HUES6 (cell line): Measurements from ENCODE around the gene RELCH.

Experiments
- H3K27ac ChIP-seq: 2 replicates; pipeline ENCODE4 v1.7.0; 2013; ENCODE audit warnings: low read depth, mild to moderate bottlenecking, low read length, inconsistent platforms
- H3K27me3 ChIP-seq: 2 replicates; pipeline ENCODE4 v1.6.1; 2013; ENCODE audit warnings: low read length; ENCODE audit not compliant: control insufficient read depth, insufficient read depth
- H3K36me3 ChIP-seq: 2 replicates; pipeline ENCODE4 v1.6.1; 2013; ENCODE audit warnings: low read length; ENCODE audit not compliant: control insufficient read depth, insufficient read depth
- H3K4me1 ChIP-seq: 2 replicates; pipeline ENCODE4 v1.6.1; 2013; ENCODE audit warnings: low read length; ENCODE audit not compliant: control insufficient read depth, insufficient read depth
- H3K4me3 ChIP-seq: 2 replicates; pipeline ENCODE4 v1.5.1; 2013; ENCODE audit warnings: low read depth, low read length
- H3K9ac ChIP-seq: one replicate; pipeline ENCODE4 v1.6.1; 2013; ENCODE audit warnings: mild to moderate bottlenecking, low read length
- H3K9me3 ChIP-seq: 2 replicates; pipeline ENCODE4 v1.6.1; 2013; ENCODE audit warnings: low read depth, low read length; ENCODE audit not compliant: control insufficient read depth, insufficient read depth

RELCH gene

GRCh38 chr18:62211325-62211828, 24.3 kb downstream of the RELCH start:
- H3K4me3 ChIP-seq = no peak overlapping the region
- peaks cover 23% of the 10 kb centered on the region for H3K36me3 ChIP-seq
- H3K27ac ChIP-seq = no peak overlapping the region
- H3K9me3 ChIP-seq = no peaks in the 10 kb centered on the region; the same call in 1 of the 2 replicates
- no peaks in the 10 kb centered on the region for H3K27me3 ChIP-seq
- no peak overlapping the region for H3K9ac ChIP-seq
- no peaks in the 10 kb centered on the region for H3K4me1 ChIP-seq

GRCh38 chr18:62214790-62215189, 27.7 kb downstream of the RELCH start:
- no peaks in the 10 kb centered on the region for H3K27me3 ChIP-seq
- H3K4me1 ChIP-seq = no peaks in the 10 kb centered on the region
- H3K9ac ChIP-seq = no peak overlapping the region
- H3K36me3 ChIP-seq = peaks cover 25% of the 10 kb centered on the region
- H3K27ac ChIP-seq = no peak overlapping the region
- no peak overlapping the region for H3K4me3 ChIP-seq
- H3K9me3 ChIP-seq = no peaks in the 10 kb centered on the region; the same call in 1 of the 2 replicates

DNA sequence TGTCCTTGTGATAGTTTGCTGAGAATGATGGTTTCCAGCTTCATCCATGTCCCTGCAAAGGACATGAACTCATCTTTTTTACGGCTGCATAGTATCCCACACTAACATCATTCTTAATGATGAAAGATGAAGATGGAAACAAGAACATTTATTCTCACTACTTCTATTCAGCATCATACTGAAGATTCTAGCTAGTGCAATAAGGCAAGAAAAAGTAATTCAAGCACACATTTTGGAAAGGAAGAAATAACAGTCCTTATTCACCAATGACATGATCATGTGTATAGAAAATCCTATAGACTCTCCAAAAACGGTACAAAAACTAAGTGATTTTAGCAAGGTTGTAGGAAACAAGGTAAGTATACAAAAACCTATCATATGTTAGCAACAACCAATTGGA, 37.2 kb downstream of the RELCH start:
- no peaks in the 10 kb centered on the region for H3K27me3 ChIP-seq
- no peak overlapping the region for H3K27ac ChIP-seq
- peaks cover 54% of the 10 kb centered on the region for H3K36me3 ChIP-seq
- peaks cover 5% of the 10 kb centered on the region; the same call in 1 of the 2 replicates for H3K9me3 ChIP-seq
- no peak overlapping the region for H3K4me3 ChIP-seq
- H3K4me1 ChIP-seq = no peaks in the 10 kb centered on the region
- no peak overlapping the region for H3K9ac ChIP-seq

- no peak overlapping the region for H3K27ac ChIP-seq
- H3K9ac ChIP-seq = no peak overlapping the region
- no peaks in the 10 kb centered on the region for H3K4me1 ChIP-seq
- H3K36me3 ChIP-seq = peaks cover 65% of the 10 kb centered on the region
- peaks cover 5% of the 10 kb centered on the region; the same call in 1 of the 2 replicates for H3K9me3 ChIP-seq
- H3K4me3 ChIP-seq = no peak overlapping the region
- no peaks in the 10 kb centered on the region for H3K27me3 ChIP-seq
These were observed 39.0 kb downstream of the RELCH start for GRCh38 chr18:62226047-62226446.

DNA sequence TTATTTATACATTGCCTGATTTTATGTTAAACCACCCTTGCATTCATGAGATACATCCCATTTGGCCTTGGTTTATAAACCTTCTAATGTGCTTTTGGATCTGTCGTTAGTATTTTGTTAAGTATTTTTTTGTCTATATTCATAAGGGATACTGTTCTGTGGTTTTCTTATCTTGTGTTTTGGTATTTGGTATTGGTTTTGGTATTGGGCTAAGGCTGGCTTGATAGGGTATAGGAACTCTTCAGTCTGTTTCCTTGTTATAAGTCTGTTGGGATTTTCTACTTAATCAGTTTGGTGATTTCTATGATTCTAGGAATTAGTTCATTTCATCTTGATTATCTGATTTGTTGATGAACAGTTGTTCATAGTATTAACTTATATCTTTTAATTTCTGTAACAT, 49.2 kb downstream of the RELCH start:
- H3K36me3 ChIP-seq = peaks cover 26% of the 10 kb centered on the region

GRCh38 chr18:62239475-62239874, 52.4 kb downstream of the RELCH start:
- Histone ChIP-seq H3K4me3 (no peak overlapping the region), H3K27me3 (no peaks in the 10 kb centered on the region), H3K9me3 (peaks cover 7% of the 10 kb centered on the region; the same call in 1 of the 2 replicates), H3K27ac (no peak overlapping the region), H3K36me3 (peaks cover 14% of the 10 kb centered on the region), H3K4me1 (no peaks in the 10 kb centered on the region), H3K9ac (no peak overlapping the region)

More for the DNA sequence above, 49.2 kb downstream of the RELCH start:
- Histone ChIP-seq H3K9ac (no peak overlapping the region), H3K4me1 (no peaks in the 10 kb centered on the region), H3K27me3 (no peaks in the 10 kb centered on the region), H3K4me3 (no peak overlapping the region), H3K27ac (no peak overlapping the region), H3K9me3 (peaks cover 7% of the 10 kb centered on the region; the same call in 1 of the 2 replicates)

GRCh38 chr18:62242955-62243354, 55.9 kb downstream of the RELCH start:
- no peaks in the 10 kb centered on the region for H3K4me1 ChIP-seq
- H3K9ac ChIP-seq = no peak overlapping the region

GRCh38 chr18:62245177-62245576, 58.1 kb downstream of the RELCH start:
- Histone ChIP-seq H3K4me1 (no peaks in the 10 kb centered on the region), H3K9me3 (peaks cover 7% of the 10 kb centered on the region; the same call in 1 of the 2 replicates), H3K36me3 (peaks cover 17% of the 10 kb centered on the region), H3K27me3 (no peaks in the 10 kb centered on the region), H3K27ac (no peak overlapping the region), H3K9ac (no peak overlapping the region), H3K4me3 (no peak overlapping the region)

More at GRCh38 chr18:62242955-62243354, 55.9 kb downstream of the RELCH start:
- H3K27ac ChIP-seq = no peak overlapping the region
- H3K9me3 ChIP-seq = peaks cover 7% of the 10 kb centered on the region; the same call in 1 of the 2 replicates
- no peaks in the 10 kb centered on the region for H3K27me3 ChIP-seq
- H3K36me3 ChIP-seq = peaks cover 22% of the 10 kb centered on the region
- no peak overlapping the region for H3K4me3 ChIP-seq

GRCh38 chr18:62245699-62246098, 58.6 kb downstream of the RELCH start:
- no peaks in the 10 kb centered on the region for H3K27me3 ChIP-seq
- no peak overlapping the region for H3K9ac ChIP-seq
- H3K36me3 ChIP-seq = peaks cover 15% of the 10 kb centered on the region
- H3K4me3 ChIP-seq = no peak overlapping the region
- H3K9me3 ChIP-seq = peaks cover 5% of the 10 kb centered on the region; the same call in 1 of the 2 replicates
- H3K4me1 ChIP-seq = no peaks in the 10 kb centered on the region
- no peak overlapping the region for H3K27ac ChIP-seq

GRCh38 chr18:62248313-62248712, 61.3 kb downstream of the RELCH start:
- Histone ChIP-seq H3K9ac (no peak overlapping the region), H3K27me3 (no peaks in the 10 kb centered on the region), H3K4me3 (no peak overlapping the region), H3K27ac (no peak overlapping the region), H3K9me3 (no peaks in the 10 kb centered on the region), H3K4me1 (no peaks in the 10 kb centered on the region), H3K36me3 (peaks cover 15% of the 10 kb centered on the region)

DNA sequence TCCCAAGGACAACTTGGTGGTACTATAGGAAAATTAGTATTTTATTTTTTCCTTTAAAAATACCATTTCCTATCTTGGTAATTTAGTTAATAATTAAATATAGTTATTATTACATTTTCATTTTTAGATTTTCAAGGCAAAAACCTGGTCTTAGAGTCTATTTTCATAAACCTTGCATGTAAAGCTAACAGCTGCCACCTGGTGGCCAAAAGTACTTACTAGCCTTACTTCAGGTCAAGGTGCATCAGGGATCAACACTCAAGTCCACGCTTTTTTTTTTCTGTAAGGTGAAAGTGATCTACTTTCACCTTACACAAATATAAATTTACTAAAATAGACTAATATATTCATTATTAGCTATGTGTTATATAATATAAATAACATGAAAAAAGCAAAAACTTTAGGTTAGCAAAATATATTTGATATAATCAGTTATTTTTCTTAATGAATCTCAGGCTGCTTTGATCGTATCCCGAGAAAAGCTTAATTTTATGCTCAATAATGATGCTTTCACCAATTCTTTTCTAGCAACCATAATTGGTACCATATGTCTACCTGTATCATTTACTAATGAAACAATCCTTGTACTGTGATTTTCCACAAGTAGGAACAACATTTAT, 62.5 kb downstream of the RELCH start:
- Histone ChIP-seq H3K36me3 (peaks cover 14% of the 10 kb centered on the region), H3K27me3 (no peaks in the 10 kb centered on the region), H3K27ac (no peak overlapping the region), H3K4me1 (no peaks in the 10 kb centered on the region), H3K9ac (no peak overlapping the region), H3K4me3 (no peak overlapping the region), H3K9me3 (no peaks in the 10 kb centered on the region)
